Measurements from ENCODE around the gene SERTAD4. TPM values are rescaled to one million over a fixed set of nuclear protein-coding genes. Genes with fewer than 3 reads are reported as not detected.

The SERTAD4 gene
- total and polyA plus RNA-seq, 10 of the 15 experiments (the other 5 are each of a cell fraction or from before 2014, with no cell fraction given) = not detected

DNA sequence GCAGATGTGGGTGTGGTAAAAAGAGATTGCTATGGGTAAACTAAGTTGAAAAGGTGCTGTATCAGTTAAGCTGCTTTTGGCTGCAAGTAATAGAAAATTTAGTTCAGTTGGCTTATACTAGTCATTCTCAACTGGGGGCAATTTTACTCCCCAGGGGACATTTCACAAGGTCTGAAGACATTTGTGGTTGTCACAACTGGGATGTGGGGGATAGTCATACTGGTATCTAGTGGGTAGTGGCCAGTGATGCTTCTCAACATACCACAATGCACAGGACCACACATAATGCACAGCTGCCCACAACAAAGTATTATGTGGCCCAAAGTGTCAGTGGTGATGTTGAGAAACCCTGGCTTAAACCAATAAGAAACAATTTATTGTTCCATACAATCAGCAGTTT lies 31.4 kb downstream of the SERTAD4 start:
- Histone ChIP-seq H3K27ac (ENCODE audit: control insufficient read depth, insufficient read depth) (no peak overlapping the region), H3K4me3 (no peak overlapping the region), H4K20me1 (ENCODE audit: control insufficient read depth, insufficient read depth) (no peaks in the 10 kb centered on the region), H3K9ac (ENCODE audit: control insufficient read depth, insufficient read depth, low read length) (no peak overlapping the region), H3K36me3 (ENCODE audit: control insufficient read depth in 2 of 2, insufficient read depth in 2 of 2, low read length in 1 of 2) (no peaks in the 10 kb centered on the region), H3K4me1 (ENCODE audit: control insufficient read depth, insufficient read depth, low read length) (no peaks in the 10 kb centered on the region), H3K27me3 (replicated peaks in 1 of 2; ENCODE audit: control insufficient read depth in 2 of 2, insufficient read depth in 2 of 2, low read length in 1 of 2) (peaks cover 0 to 2% of the 10 kb centered on the region in 2 experiments; a peak in 1 of 4 replicates), H3K79me2 (ENCODE audit: control insufficient read depth, insufficient read depth, low read length) (no peaks in the 10 kb centered on the region), H3K4me2 (ENCODE audit: control insufficient read depth, insufficient read depth) (no peak overlapping the region), H3K9me3 (replicated peaks; ENCODE audit: control insufficient read depth, insufficient read depth, low read length) (no peaks in the 10 kb centered on the region), H2AFZ (ENCODE audit: control insufficient read depth, low read depth, low read length) (no peak overlapping the region)
- ATAC-seq (peak; percentile 52), FAIRE-seq (no peak), DNase-seq (ENCODE audit: low read depth, low spot score) (no peak)
- CTCF ChIA-PET = interaction anchor here (0.6 kb wide), 1 partner anchor 791 kb away, joined by 3 read pairs; no protein-coding TSS in a partner anchor
- SMC1A ChIA-PET (ENCODE audit: uncharacterized antibody, unreplicated experiment) = no interaction called here
- RAD21 ChIA-PET (ENCODE audit: unreplicated experiment) = no interaction called here
- POLR2A ChIA-PET = no interaction called here
- intact Hi-C loops (cut with micrococcal nuclease; ENCODE audit: unreplicated experiment) = no loop called here
- in situ Hi-C loops (cut with MboI) = no loop called here
- no TSS peak for BruUV-seq (replicated peaks)
- TF ChIP-seq, protein P1, sequence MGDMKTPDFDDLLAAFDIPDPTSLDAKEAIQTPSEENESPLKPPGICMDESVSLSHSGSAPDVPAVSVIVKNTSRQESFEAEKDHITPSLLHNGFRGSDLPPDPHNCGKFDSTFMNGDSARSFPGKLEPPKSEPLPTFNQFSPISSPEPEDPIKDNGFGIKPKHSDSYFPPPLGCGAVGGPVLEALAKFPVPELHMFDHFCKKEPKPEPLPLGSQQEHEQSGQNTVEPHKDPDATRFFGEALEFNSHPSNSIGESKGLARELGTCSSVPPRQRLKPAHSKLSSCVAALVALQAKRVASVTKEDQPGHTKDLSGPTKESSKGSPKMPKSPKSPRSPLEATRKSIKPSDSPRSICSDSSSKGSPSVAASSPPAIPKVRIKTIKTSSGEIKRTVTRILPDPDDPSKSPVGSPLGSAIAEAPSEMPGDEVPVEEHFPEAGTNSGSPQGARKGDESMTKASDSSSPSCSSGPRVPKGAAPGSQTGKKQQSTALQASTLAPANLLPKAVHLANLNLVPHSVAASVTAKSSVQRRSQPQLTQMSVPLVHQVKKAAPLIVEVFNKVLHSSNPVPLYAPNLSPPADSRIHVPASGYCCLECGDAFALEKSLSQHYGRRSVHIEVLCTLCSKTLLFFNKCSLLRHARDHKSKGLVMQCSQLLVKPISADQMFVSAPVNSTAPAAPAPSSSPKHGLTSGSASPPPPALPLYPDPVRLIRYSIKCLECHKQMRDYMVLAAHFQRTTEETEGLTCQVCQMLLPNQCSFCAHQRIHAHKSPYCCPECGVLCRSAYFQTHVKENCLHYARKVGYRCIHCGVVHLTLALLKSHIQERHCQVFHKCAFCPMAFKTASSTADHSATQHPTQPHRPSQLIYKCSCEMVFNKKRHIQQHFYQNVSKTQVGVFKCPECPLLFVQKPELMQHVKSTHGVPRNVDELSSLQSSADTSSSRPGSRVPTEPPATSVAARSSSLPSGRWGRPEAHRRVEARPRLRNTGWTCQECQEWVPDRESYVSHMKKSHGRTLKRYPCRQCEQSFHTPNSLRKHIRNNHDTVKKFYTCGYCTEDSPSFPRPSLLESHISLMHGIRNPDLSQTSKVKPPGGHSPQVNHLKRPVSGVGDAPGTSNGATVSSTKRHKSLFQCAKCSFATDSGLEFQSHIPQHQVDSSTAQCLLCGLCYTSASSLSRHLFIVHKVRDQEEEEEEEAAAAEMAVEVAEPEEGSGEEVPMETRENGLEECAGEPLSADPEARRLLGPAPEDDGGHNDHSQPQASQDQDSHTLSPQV (IDR thresholded peaks at IDR 0.05) = no peak
- TF ChIP-seq MYB (IDR thresholded peaks at IDR 0.05; ENCODE audit: borderline replicate concordance, low read depth, low read length) = no peak
- TF ChIP-seq, protein P2, sequence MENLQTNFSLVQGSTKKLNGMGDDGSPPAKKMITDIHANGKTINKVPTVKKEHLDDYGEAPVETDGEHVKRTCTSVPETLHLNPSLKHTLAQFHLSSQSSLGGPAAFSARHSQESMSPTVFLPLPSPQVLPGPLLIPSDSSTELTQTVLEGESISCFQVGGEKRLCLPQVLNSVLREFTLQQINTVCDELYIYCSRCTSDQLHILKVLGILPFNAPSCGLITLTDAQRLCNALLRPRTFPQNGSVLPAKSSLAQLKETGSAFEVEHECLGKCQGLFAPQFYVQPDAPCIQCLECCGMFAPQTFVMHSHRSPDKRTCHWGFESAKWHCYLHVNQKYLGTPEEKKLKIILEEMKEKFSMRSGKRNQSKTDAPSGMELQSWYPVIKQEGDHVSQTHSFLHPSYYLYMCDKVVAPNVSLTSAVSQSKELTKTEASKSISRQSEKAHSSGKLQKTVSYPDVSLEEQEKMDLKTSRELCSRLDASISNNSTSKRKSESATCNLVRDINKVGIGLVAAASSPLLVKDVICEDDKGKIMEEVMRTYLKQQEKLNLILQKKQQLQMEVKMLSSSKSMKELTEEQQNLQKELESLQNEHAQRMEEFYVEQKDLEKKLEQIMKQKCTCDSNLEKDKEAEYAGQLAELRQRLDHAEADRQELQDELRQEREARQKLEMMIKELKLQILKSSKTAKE (IDR thresholded peaks at IDR 0.05; ENCODE audit: low read depth, poor library complexity, severe bottlenecking) = no peak
- TF ChIP-seq STAT3 (IDR thresholded peaks at IDR 0.05; ENCODE audit: low read depth, low read length) = no peak
- no peak for TF ChIP-seq SRF (IDR thresholded peaks at IDR 0.05; ENCODE audit: low read depth in 2 of 2, low read length in 2 of 2)
- TF ChIP-seq TCF7 (IDR thresholded peaks at IDR 0.05; ENCODE audit: borderline replicate concordance) = no peak
- TF ChIP-seq, protein P3, sequence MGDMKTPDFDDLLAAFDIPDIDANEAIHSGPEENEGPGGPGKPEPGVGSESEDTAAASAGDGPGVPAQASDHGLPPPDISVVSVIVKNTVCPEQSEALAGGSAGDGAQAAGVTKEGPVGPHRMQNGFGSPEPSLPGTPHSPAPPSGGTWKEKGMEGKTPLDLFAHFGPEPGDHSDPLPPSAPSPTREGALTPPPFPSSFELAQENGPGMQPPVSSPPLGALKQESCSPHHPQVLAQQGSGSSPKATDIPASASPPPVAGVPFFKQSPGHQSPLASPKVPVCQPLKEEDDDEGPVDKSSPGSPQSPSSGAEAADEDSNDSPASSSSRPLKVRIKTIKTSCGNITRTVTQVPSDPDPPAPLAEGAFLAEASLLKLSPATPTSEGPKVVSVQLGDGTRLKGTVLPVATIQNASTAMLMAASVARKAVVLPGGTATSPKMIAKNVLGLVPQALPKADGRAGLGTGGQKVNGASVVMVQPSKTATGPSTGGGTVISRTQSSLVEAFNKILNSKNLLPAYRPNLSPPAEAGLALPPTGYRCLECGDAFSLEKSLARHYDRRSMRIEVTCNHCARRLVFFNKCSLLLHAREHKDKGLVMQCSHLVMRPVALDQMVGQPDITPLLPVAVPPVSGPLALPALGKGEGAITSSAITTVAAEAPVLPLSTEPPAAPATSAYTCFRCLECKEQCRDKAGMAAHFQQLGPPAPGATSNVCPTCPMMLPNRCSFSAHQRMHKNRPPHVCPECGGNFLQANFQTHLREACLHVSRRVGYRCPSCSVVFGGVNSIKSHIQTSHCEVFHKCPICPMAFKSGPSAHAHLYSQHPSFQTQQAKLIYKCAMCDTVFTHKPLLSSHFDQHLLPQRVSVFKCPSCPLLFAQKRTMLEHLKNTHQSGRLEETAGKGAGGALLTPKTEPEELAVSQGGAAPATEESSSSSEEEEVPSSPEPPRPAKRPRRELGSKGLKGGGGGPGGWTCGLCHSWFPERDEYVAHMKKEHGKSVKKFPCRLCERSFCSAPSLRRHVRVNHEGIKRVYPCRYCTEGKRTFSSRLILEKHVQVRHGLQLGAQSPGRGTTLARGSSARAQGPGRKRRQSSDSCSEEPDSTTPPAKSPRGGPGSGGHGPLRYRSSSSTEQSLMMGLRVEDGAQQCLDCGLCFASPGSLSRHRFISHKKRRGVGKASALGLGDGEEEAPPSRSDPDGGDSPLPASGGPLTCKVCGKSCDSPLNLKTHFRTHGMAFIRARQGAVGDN (IDR thresholded peaks at IDR 0.05) = no peak
- TF ChIP-seq SIX5 (IDR thresholded peaks at IDR 0.05; ENCODE audit: low read depth, low read length, severe bottlenecking) = no peak
- TF ChIP-seq CREM (IDR thresholded peaks at IDR 0.05; ENCODE audit: low read depth) = no peak
- no peak for TF ChIP-seq TCF12 (IDR thresholded peaks at IDR 0.05; ENCODE audit: low read depth, low read length)
- TF ChIP-seq, protein P4, sequence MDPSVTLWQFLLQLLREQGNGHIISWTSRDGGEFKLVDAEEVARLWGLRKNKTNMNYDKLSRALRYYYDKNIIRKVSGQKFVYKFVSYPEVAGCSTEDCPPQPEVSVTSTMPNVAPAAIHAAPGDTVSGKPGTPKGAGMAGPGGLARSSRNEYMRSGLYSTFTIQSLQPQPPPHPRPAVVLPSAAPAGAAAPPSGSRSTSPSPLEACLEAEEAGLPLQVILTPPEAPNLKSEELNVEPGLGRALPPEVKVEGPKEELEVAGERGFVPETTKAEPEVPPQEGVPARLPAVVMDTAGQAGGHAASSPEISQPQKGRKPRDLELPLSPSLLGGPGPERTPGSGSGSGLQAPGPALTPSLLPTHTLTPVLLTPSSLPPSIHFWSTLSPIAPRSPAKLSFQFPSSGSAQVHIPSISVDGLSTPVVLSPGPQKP (IDR thresholded peaks at IDR 0.05; ENCODE audit: low read depth, low read length) = no peak
- TF ChIP-seq FOXM1 (IDR thresholded peaks at IDR 0.05; ENCODE audit: low read depth, low read length) = no peak
- TF ChIP-seq RUNX3 (IDR thresholded peaks at IDR 0.05; ENCODE audit: low read length) = no peak
